Thyroid gland (tissue), 4 donors: Measurements from ENCODE around the gene RNF41.

Experiments
- CTCF ChIP-seq, 6 experiments: fragments of 200-600 bp in 3 of 6; fragments of 450-650 bp in 3 of 6; sonication (generic) in 3 of 6; IDR thresholded peaks; one replicate each; pipeline ENCODE4 v1.5.1; 2016 to 2019; ENCODE audit warnings: antibody characterized with exemption in 6 of 6, mild to moderate bottlenecking in 2 of 6, inconsistent platforms in 1 of 6, moderate library complexity in 1 of 6
- POLR2A ChIP-seq, 2 donors: fragments of 450-650 bp; IDR thresholded peaks; one replicate each; pipeline ENCODE4 v1.6.1; 2017; ENCODE audit warnings: antibody characterized with exemption in 2 of 2, mild to moderate bottlenecking in 2 of 2, moderate library complexity in 1 of 2

- peak; percentile 98 to 100 for TF ChIP-seq POLR2A (IDR thresholded peaks at IDR 0.05)
- TF ChIP-seq CTCF (IDR thresholded peaks at IDR 0.05), result no peak
Measured at GRCh38 chr12:56158029-56158925, 63.4 kb downstream of the RNF41 start, which contains the start of gene MYL6.
